HEK293 (cell line): ENCODE measurements around the gene LRRC32.
A peak's percentile ranks its signal among the peaks of the same experiment; 100 is the strongest.

Source experiments
- CTCF ChIA-PET: fragments of 350-600 bp; formaldehyde crosslinking; extraction: SDS; loops from one replicate; lab custom pipeline; 2021; ENCODE audit warnings: antibody characterized with exemption; lab: Yijun Ruan, JAX
- POLR2A ChIA-PET: fragments of 300-600 bp; formaldehyde crosslinking; extraction: SDS; loops from one replicate; lab custom pipeline; 2020; ENCODE audit warnings: antibody characterized with exemption, inconsistent platforms; lab: Yijun Ruan, JAX
- H3K27ac ChIP-seq: fragments of 200-500 bp; sonication (Bioruptor generic); 2 replicates; pipeline ENCODE4 v1.5.1; 2014; ENCODE audit warnings: low read depth, low read length, control low read depth, inconsistent platforms; ENCODE audit errors: extremely low read depth
- H3K36me3 ChIP-seq, 2 experiments: fragments of 200-500 bp in 1 of 2; sonication (Bioruptor generic) in 1 of 2; 1 replicate in 1 of 2; 2 replicates in 1 of 2; pipeline ENCODE4 v1.5.1; 2014 to 2017; ENCODE audit warnings: inconsistent platforms in 2 of 2, low read length in 2 of 2; ENCODE audit not compliant: control insufficient read depth in 2 of 2, insufficient read depth in 1 of 2
- H3K4me1 ChIP-seq: fragments of 200-500 bp; sonication (Bioruptor generic); 2 replicates; pipeline ENCODE4 v1.5.1; 2014; ENCODE audit warnings: mild to moderate bottlenecking, low read length, inconsistent platforms; ENCODE audit not compliant: control insufficient read depth, insufficient read depth
- H3K4me3 ChIP-seq: 2 replicates; pipeline ENCODE4 v1.5.1; 2011; ENCODE audit warnings: low read depth, mild to moderate bottlenecking, control low read depth, low read length, moderate library complexity
- H3K9me3 ChIP-seq: fragments of 200-500 bp; sonication (Bioruptor generic); 2 replicates; pipeline ENCODE4 v1.5.1; 2014; ENCODE audit warnings: low read depth, low read length, inconsistent platforms; ENCODE audit not compliant: control insufficient read depth, insufficient read depth
- BCL11A ChIP-seq: fragments of 450-650 bp; formaldehyde crosslinking; IDR thresholded peaks from 2 replicates; pipeline ENCODE4 v1.5.1; 2016; ENCODE audit warnings: low read depth, missing biosample characterization, missing genetic modification characterization
- KLF10 ChIP-seq: fragments of 450-650 bp; IDR thresholded peaks from 2 replicates; pipeline ENCODE4 v1.5.1; 2018; ENCODE audit warnings: missing biosample characterization, mild to moderate bottlenecking, missing genetic modification characterization
- WT1 ChIP-seq: fragments of 450-650 bp; formaldehyde crosslinking; IDR thresholded peaks from 2 replicates; pipeline ENCODE4 v1.5.1; 2016; ENCODE audit warnings: missing biosample characterization, missing genetic modification characterization
- ZBTB1 ChIP-seq: fragments of 450-650 bp; formaldehyde crosslinking; IDR thresholded peaks from 2 replicates; pipeline ENCODE4 v1.5.1; 2016; ENCODE audit warnings: missing biosample characterization, missing genetic modification characterization
- ZBTB11 ChIP-seq: fragments of 450-650 bp; formaldehyde crosslinking; conservative IDR thresholded peaks from 2 replicates; pipeline ENCODE4 v1.5.1; 2016; ENCODE audit warnings: low read depth, missing biosample characterization, missing genetic modification characterization
- ZFP41 ChIP-seq: fragments of 450-650 bp; formaldehyde crosslinking; IDR thresholded peaks from 2 replicates; pipeline ENCODE4 v1.5.1; 2016; ENCODE audit warnings: missing biosample characterization, missing genetic modification characterization, borderline replicate concordance
- ZNF157 ChIP-seq: fragments of 450-650 bp; formaldehyde crosslinking; IDR thresholded peaks from 2 replicates; pipeline ENCODE4 v1.5.1; 2016; ENCODE audit warnings: missing biosample characterization, missing genetic modification characterization
- ZNF169 ChIP-seq: fragments of 450-650 bp; formaldehyde crosslinking; IDR thresholded peaks from 2 replicates; pipeline ENCODE4 v1.5.1; 2016; ENCODE audit warnings: missing biosample characterization, missing genetic modification characterization
- ZNF2 ChIP-seq: fragments of 450-650 bp; formaldehyde crosslinking; IDR thresholded peaks from 2 replicates; pipeline ENCODE4 v1.5.1; 2016; ENCODE audit warnings: missing biosample characterization, missing genetic modification characterization
- ZNF324 ChIP-seq: fragments of 450-650 bp; formaldehyde crosslinking; IDR thresholded peaks from 2 replicates; pipeline ENCODE4 v1.5.1; 2016; ENCODE audit warnings: missing biosample characterization, missing genetic modification characterization
- ZNF513 ChIP-seq: fragments of 450-650 bp; IDR thresholded peaks from 2 replicates; pipeline ENCODE4 v1.5.1; 2018; ENCODE audit warnings: missing biosample characterization, missing genetic modification characterization
- ZNF518A ChIP-seq: fragments of 450-650 bp; formaldehyde crosslinking; conservative IDR thresholded peaks from 2 replicates; pipeline ENCODE4 v1.5.1; 2016; ENCODE audit warnings: low read depth, missing biosample characterization, missing genetic modification characterization
- ZNF600 ChIP-seq: fragments of 450-650 bp; formaldehyde crosslinking; IDR thresholded peaks from 2 replicates; pipeline ENCODE4 v1.5.1; 2016; ENCODE audit warnings: missing biosample characterization, missing genetic modification characterization
- ZNF624 ChIP-seq: fragments of 450-650 bp; formaldehyde crosslinking; IDR thresholded peaks from 2 replicates; pipeline ENCODE4 v1.5.1; 2017; ENCODE audit warnings: missing biosample characterization, missing genetic modification characterization
- ZNF645 ChIP-seq: fragments of 450-650 bp; formaldehyde crosslinking; IDR thresholded peaks from 2 replicates; pipeline ENCODE4; 2016; ENCODE audit warnings: missing biosample characterization, missing genetic modification characterization
- ZSCAN18 ChIP-seq: fragments of 450-650 bp; formaldehyde crosslinking; IDR thresholded peaks from 2 replicates; pipeline ENCODE4 v1.5.1; 2016; ENCODE audit warnings: missing biosample characterization, missing genetic modification characterization

The LRRC32 gene

GRCh38 chr11:76660533-76661305 lies 9.8 kb downstream of the LRRC32 start:
- POLR2A ChIA-PET: no interaction called here
- no peaks in the 10 kb centered on the region for H3K36me3 ChIP-seq
- H3K4me3 ChIP-seq: no peak overlapping the region
- TF ChIP-seq ZNF600: 0 out of 2 replicates have a peak, but pooled peaks have one; percentile 15
- TF ChIP-seq ZNF513 (tag by site-specific recombination): no peak
- TF ChIP-seq BCL11A: no peak
- TF ChIP-seq ZNF624 (tag by site-specific recombination): no peak
- TF ChIP-seq KLF10 (tag by site-specific recombination): no peak
- no peak for TF ChIP-seq ZBTB1 (tag by site-specific recombination)
- no peak for TF ChIP-seq ZNF2
- TF ChIP-seq, all 188 proteins: peak for 1
- H3K9me3 ChIP-seq: no peaks in the 10 kb centered on the region
- no peaks in the 10 kb centered on the region for H3K4me1 ChIP-seq
- H3K27ac ChIP-seq: no peak overlapping the region
- CTCF ChIA-PET: no interaction called here

GRCh38 chr11:76659672-76660532 lies 10.6 kb downstream of the LRRC32 start:
- Histone ChIP-seq H3K36me3 (no peaks in the 10 kb centered on the region), H3K9me3 (no peaks in the 10 kb centered on the region), H3K27ac (no peak overlapping the region), H3K4me1 (no peaks in the 10 kb centered on the region), H3K4me3 (no peak overlapping the region)
- ChIA-PET POLR2A (no interaction called here), CTCF (no interaction called here)
- TF ChIP-seq ZNF324 (tag by site-specific recombination) (no peak), ZSCAN18 (tag by site-specific recombination) (no peak), ZNF157 (tag by site-specific recombination) (no peak), ZBTB11 (tag by site-specific recombination) (no peak), ZNF518A (no peak), ZFP41 (tag by site-specific recombination) (no peak), ZNF169 (tag by site-specific recombination) (no peak), WT1 (tag by site-specific recombination) (no peak), ZNF645 (tag by site-specific recombination) (no peak)
